GM12878 (cell line): ENCODE data around the gene SCGB3A1. TPM values are rescaled to one million over a fixed set of nuclear protein-coding genes. Genes with fewer than 3 reads are reported as not detected.

Source experiments
- ATAC-seq: fragments of 200-7000 bp; cut with Tn5 transposase; 3 replicates; pipeline ENCODE4 v1.9.1; 2020; ENCODE audit warnings: mild to moderate bottlenecking, moderate library complexity
- BruUV-seq: library from RNA; stranded (reverse); fragments of 400-500 nt; replicated peaks from 2 replicates; lab custom pipeline; 2021; lab: Mats Ljungman, UMichigan
- CTCF ChIA-PET: fragments of 300-600 bp; sonication (Branson Sonifier 250); formaldehyde crosslinking; extraction: SDS; loops from one replicate; lab custom pipeline; 2021; ENCODE audit warnings: inconsistent platforms; lab: Yijun Ruan, JAX
- POLR2A ChIA-PET: fragments of 350-600 bp; formaldehyde crosslinking; extraction: SDS; loops from one replicate; lab custom pipeline; 2021; ENCODE audit warnings: inconsistent platforms; lab: Charles Lee
- RAD21 ChIA-PET: fragments of 300-600 bp; sonication (Branson Sonifier 250); formaldehyde crosslinking; loops from one replicate; lab custom pipeline; 2023; ENCODE audit warnings: antibody characterized with exemption; ENCODE audit not compliant: unreplicated experiment; lab: Charles Lee
- SMC1A ChIA-PET: fragments of 300-600 bp; sonication (Branson Sonifier 250); formaldehyde crosslinking; loops from one replicate; lab custom pipeline; 2023; ENCODE audit not compliant: unreplicated experiment, uncharacterized antibody; lab: Charles Lee
- DNase-seq: peaks from one replicate; pipeline ENCODE4 v3.0.0-alpha.2; 2011; ENCODE audit warnings: low read depth, low spot score
- FAIRE-seq: peaks from 3 replicates; lab custom pipeline; 2011; peaks lifted over from hg19 to GRCh38; lab: Jason Lieb, UNC
- H2AFZ ChIP-seq: 2 replicates; pipeline ENCODE4 v1.6.0; 2011; ENCODE audit warnings: low read depth, low read length, control low read depth; ENCODE audit not compliant: control insufficient read depth
- H3K27ac ChIP-seq: 2 replicates; pipeline ENCODE4 v1.5.1; 2011; ENCODE audit warnings: control low read depth; ENCODE audit not compliant: control insufficient read depth, insufficient read depth
- H3K27me3 ChIP-seq, 2 experiments: replicated peaks in 1 of 2; 2 replicates each; pipeline versions ENCODE4 v1.6.0 to v1.6.1; 2011; ENCODE audit warnings: low read length in 1 of 2; ENCODE audit not compliant: control insufficient read depth in 2 of 2, insufficient read depth in 2 of 2
- H3K36me3 ChIP-seq, 2 experiments: 2 replicates each; pipeline ENCODE4 v1.5.1; 2011; ENCODE audit warnings: low read length in 1 of 2; ENCODE audit not compliant: control insufficient read depth in 2 of 2, insufficient read depth in 2 of 2
- H3K4me1 ChIP-seq: 2 replicates; pipeline ENCODE4 v1.6.1; 2011; ENCODE audit warnings: mild to moderate bottlenecking, low read length, moderate library complexity, mixed read lengths; ENCODE audit not compliant: control insufficient read depth, insufficient read depth
- H3K4me2 ChIP-seq: 2 replicates; pipeline ENCODE4 v1.6.0; 2011; ENCODE audit warnings: control low read depth; ENCODE audit not compliant: control insufficient read depth, insufficient read depth
- H3K4me3 ChIP-seq: fragments of 200-600 bp; sonication (generic); 2 replicates; pipeline ENCODE4 v1.5.1; 2016
- H3K79me2 ChIP-seq: 2 replicates; pipeline ENCODE4 v1.6.0; 2011; ENCODE audit warnings: low read length; ENCODE audit not compliant: control insufficient read depth, insufficient read depth
- H3K9ac ChIP-seq: 2 replicates; pipeline ENCODE4 v1.8.0; 2011; ENCODE audit warnings: low read length, control low read depth, mixed read lengths; ENCODE audit not compliant: control insufficient read depth, insufficient read depth
- H3K9me3 ChIP-seq: replicated peaks from 3 replicates; pipeline ENCODE4 v1.5.1; 2011; ENCODE audit warnings: mild to moderate bottlenecking, low read length; ENCODE audit not compliant: control insufficient read depth, insufficient read depth
- H4K20me1 ChIP-seq: 2 replicates; pipeline ENCODE4 v1.6.0; 2011; ENCODE audit not compliant: control insufficient read depth, insufficient read depth
- ATF7 ChIP-seq: fragments of 450-650 bp; IDR thresholded peaks from 2 replicates; pipeline ENCODE4 v1.6.1; 2016; ENCODE audit warnings: low read depth, mild to moderate bottlenecking
- BMI1 ChIP-seq: fragments of 450-650 bp; IDR thresholded peaks from 2 replicates; pipeline ENCODE4 v1.6.1; 2016; ENCODE audit warnings: mild to moderate bottlenecking, moderate library complexity, borderline replicate concordance
- FOS ChIP-seq: IDR thresholded peaks from 3 replicates; pipeline ENCODE4 v1.6.1; 2011; ENCODE audit warnings: borderline replicate concordance; ENCODE audit not compliant: insufficient read length; ENCODE audit errors: extremely low read depth
- LARP7 ChIP-seq: fragments of 450-650 bp; IDR thresholded peaks from 2 replicates; pipeline ENCODE4 v1.6.1; 2017; ENCODE audit warnings: mild to moderate bottlenecking
- NFXL1 ChIP-seq: fragments of 450-650 bp; IDR thresholded peaks from 2 replicates; pipeline ENCODE4 v1.6.1; 2017; ENCODE audit warnings: antibody characterized with exemption, mild to moderate bottlenecking, borderline replicate concordance
- NR2C1 ChIP-seq: fragments of 450-650 bp; IDR thresholded peaks from 2 replicates; pipeline ENCODE4 v1.6.1; 2017; ENCODE audit warnings: antibody characterized with exemption, mild to moderate bottlenecking, moderate library complexity
- NR2F1 ChIP-seq: fragments of 450-650 bp; conservative IDR thresholded peaks from 2 replicates; pipeline ENCODE4 v1.6.1; 2017; ENCODE audit warnings: mild to moderate bottlenecking
- PML ChIP-seq: IDR thresholded peaks from 2 replicates; pipeline ENCODE4 v1.6.1; 2012; ENCODE audit warnings: low read length, inconsistent platforms
- RCOR1 ChIP-seq: conservative IDR thresholded peaks from 2 replicates; pipeline ENCODE4 v1.6.1; 2012; ENCODE audit warnings: low read depth, low read length, improper control_type of control experiment
- RELB ChIP-seq: fragments of 450-650 bp; IDR thresholded peaks from 2 replicates; pipeline ENCODE4 v1.6.1; 2017; ENCODE audit warnings: low read depth, mild to moderate bottlenecking, moderate library complexity
- WGBS: methylation state at CpG from one replicate; pipeline ENCODE4 v1.1.6; 2016; ENCODE audit warnings: low lambda C conversion rate; ENCODE audit not compliant: insufficient replicate concordance, insufficient coverage; ENCODE audit errors: missing lambda C conversion rate; 5-methylcytosine and 5-hydroxymethylcytosine counted together
- in situ Hi-C: fragments of 300-500 bp; cut with MboI; formaldehyde crosslinking; loops from 9 replicates; pipeline ENCODE4 v1.14.3; 2018; ENCODE audit warnings: mixed read lengths
- intact Hi-C: fragments of 100-400 bp; cut with micrococcal nuclease; formaldehyde crosslinking; loops from one replicate; pipeline ENCODE4 v1.14.2; 2022; ENCODE audit not compliant: unreplicated experiment
- polyA plus RNA-seq, 11 experiments: library from polyadenylated mRNA; depleted of rRNA in 4 of 11; unstranded in 6 of 11; stranded (reverse) in 5 of 11; fragments of >200 nt; fragmentation: Nextera tagmentation in 4 of 11; fragmentation: Illumina TruSeq in 1 of 11; extraction: Ambion mirVana in 4 of 11; extraction: Trizol in 1 of 11; gene quantifications; 1 replicate in 1 of 11; 2 replicates in 10 of 11; pipeline versions ENCODE4 v1.2.1 to v1.2.3, GENCODE V29; 2011 to 2016; ENCODE audit warnings: inconsistent platforms in 2 of 11, missing spikeins in 2 of 11, low read depth in 1 of 11
- total RNA-seq, 4 experiments: library from RNA; depleted of rRNA in 3 of 4; stranded (reverse); fragments of >200 nt in 3 of 4; fragmentation: Illumina TruSeq in 1 of 4; extraction: Trizol in 1 of 4; gene quantifications; 2 replicates each; pipeline versions ENCODE4 v1.2.1 to v1.2.3, GENCODE V29; 2013 to 2021

The SCGB3A1 gene
- total and polyA plus RNA-seq, 10 of the 15 experiments (the other 5 are each of a cell fraction or from before 2014, with no cell fraction given), result 0.46 TPM; not detected in 9

GRCh38 chr5:180613814-180614188, 22.5 kb upstream of the SCGB3A1 start:
- intact Hi-C loops, result no loop called here

More at GRCh38 chr5:180613814-180614188, 22.5 kb upstream of the SCGB3A1 start:
- Histone ChIP-seq H3K27me3 (no peaks in the 10 kb centered on the region), H3K9ac (no peak overlapping the region), H3K27ac (no peak overlapping the region), H3K4me2 (no peak overlapping the region), H3K79me2 (no peaks in the 10 kb centered on the region), H3K36me3 (no peaks in the 10 kb centered on the region), H3K4me1 (no peaks in the 10 kb centered on the region), H2AFZ (no peak overlapping the region), H3K9me3 (no peaks in the 10 kb centered on the region), H3K4me3 (no peak overlapping the region), H4K20me1 (no peaks in the 10 kb centered on the region)
- BruUV-seq, result no TSS peak
- SMC1A ChIA-PET, result no interaction called here
- RAD21 ChIA-PET, result no interaction called here
- FAIRE-seq (no peak), DNase-seq (no peak), ATAC-seq (no peak)
- in situ Hi-C loops, result no loop called here
- CTCF ChIA-PET, result no interaction called here
- POLR2A ChIA-PET, result no interaction called here
- TF ChIP-seq NFXL1 (no peak), LARP7 (no peak), NR2F1 (no peak), RELB (no peak), RCOR1 (no peak), ATF7 (no peak), PML (no peak), BMI1 (no peak), FOS (no peak), NR2C1 (no peak)
- WGBS, result 49% methylated on average over 10 of the region's 11 CpGs
